GM06990 (cell line): ENCODE measurements around the gene ARHGAP26.

Experiments
- DNase-seq: peaks from one replicate; pipeline ENCODE4 v3.0.0-alpha.2; 2011; ENCODE audit not compliant: insufficient read length; ENCODE audit errors: extremely low read depth
- H3K27me3 ChIP-seq: replicated peaks from 2 replicates; pipeline ENCODE4 v1.6.0; 2011; ENCODE audit warnings: low read length; ENCODE audit not compliant: control insufficient read depth, insufficient read depth
- H3K36me3 ChIP-seq: 2 replicates; pipeline ENCODE4 v1.5.1; 2011; ENCODE audit warnings: low read length; ENCODE audit not compliant: control insufficient read depth, insufficient read depth
- H3K4me3 ChIP-seq: replicated peaks from 2 replicates; pipeline ENCODE4 v1.5.1; 2011; ENCODE audit warnings: low read depth, mild to moderate bottlenecking, control low read depth, low read length
- CTCF ChIP-seq: IDR thresholded peaks from 2 replicates; pipeline ENCODE4 v1.5.1; 2011; ENCODE audit warnings: low read length, control low read depth, mild to moderate bottlenecking, inconsistent platforms; ENCODE audit not compliant: insufficient read depth, poor library complexity, severe bottlenecking

ARHGAP26 gene

GRCh38 chr5:142737179-142737578 is 33.0 kb upstream of the ARHGAP26 start:
- DNase-seq = no peak
- H3K4me3 ChIP-seq = no peak overlapping the region
- no peaks in the 10 kb centered on the region for H3K36me3 ChIP-seq
- TF ChIP-seq CTCF = no peak
- H3K27me3 ChIP-seq = no peaks in the 10 kb centered on the region; the same call in 1 of the 2 replicates

- Histone ChIP-seq H3K4me3 (no peak overlapping the region), H3K27me3 (no peaks in the 10 kb centered on the region; the same call in 1 of the 2 replicates), H3K36me3 (no peaks in the 10 kb centered on the region)
- no peak for TF ChIP-seq CTCF
- DNase-seq = no peak
These were observed 29.5 kb upstream of the ARHGAP26 start for GRCh38 chr5:142740474-142741242.

- DNase-seq = no peak
- no peaks in the 10 kb centered on the region for H3K36me3 ChIP-seq
- no peak overlapping the region for H3K4me3 ChIP-seq
- H3K27me3 ChIP-seq = no peaks in the 10 kb centered on the region; the same call in 1 of the 2 replicates
- TF ChIP-seq CTCF = no peak
These were observed 26.4 kb upstream of the ARHGAP26 start for GRCh38 chr5:142743592-142744441.

GRCh38 chr5:142745268-142745667 is 24.9 kb upstream of the ARHGAP26 start:
- no peaks in the 10 kb centered on the region for H3K27me3 ChIP-seq
- no peak for TF ChIP-seq CTCF
- H3K36me3 ChIP-seq = no peaks in the 10 kb centered on the region
- H3K4me3 ChIP-seq = no peak overlapping the region
- no peak for DNase-seq

- Histone ChIP-seq H3K27me3 (no peaks in the 10 kb centered on the region), H3K36me3 (no peaks in the 10 kb centered on the region), H3K4me3 (no peak overlapping the region)
- no peak for TF ChIP-seq CTCF
- DNase-seq = no peak
These were observed 23.4 kb upstream of the ARHGAP26 start for GRCh38 chr5:142746532-142747433.
